HepG2 (cell line): ENCODE data around the gene IFNG. TPM values are rescaled to one million over a fixed set of nuclear protein-coding genes. Genes with fewer than 3 reads are reported as not detected.

ENCODE experiments used
- ATAC-seq: fragments of 200-7000 bp; cut with Tn5 transposase; 3 replicates; pipeline ENCODE4 v1.9.1; 2020; ENCODE audit warnings: mild to moderate bottlenecking, moderate library complexity
- BruUV-seq: library from RNA; stranded (reverse); fragments of 400-500 nt; replicated peaks from 2 replicates; lab custom pipeline; 2021; lab: Mats Ljungman, UMichigan
- CTCF ChIA-PET: fragments of 300-600 bp; formaldehyde crosslinking; extraction: SDS; loops from one replicate; lab custom pipeline; 2021; ENCODE audit warnings: low total read pairs, inconsistent platforms, low intra/inter-chr PET ratio; lab: Yijun Ruan, JAX
- POLR2A ChIA-PET: fragments of 350-600 bp; sonication (Branson Sonifier 250); formaldehyde crosslinking; loops from one replicate; lab custom pipeline; 2020; ENCODE audit warnings: antibody characterized with exemption, inconsistent platforms; lab: Yijun Ruan, JAX
- DNase-seq: peaks from one replicate; pipeline ENCODE4 v3.0.0-alpha.2; 2015; ENCODE audit warnings: low spot score
- FAIRE-seq: peaks from 3 replicates; lab custom pipeline; 2011; peaks lifted over from hg19 to GRCh38; lab: Jason Lieb, UNC
- H2AFZ ChIP-seq: one replicate; pipeline ENCODE4 v1.6.1; 2011; ENCODE audit warnings: low read length, inconsistent platforms
- H3K27ac ChIP-seq: fragments of 300-600 bp; 3 replicates; pipeline ENCODE4 v1.8.0; 2011; ENCODE audit warnings: mixed run types, mild to moderate bottlenecking, mixed read lengths, low read length, inconsistent platforms; ENCODE audit not compliant: insufficient read depth; ENCODE audit errors: extremely low read length
- H3K27me3 ChIP-seq, 2 experiments: fragments of 200-600 bp in 1 of 2; 2 replicates in 1 of 2; 3 replicates in 1 of 2; pipeline versions ENCODE4 v1.6.0 to v1.8.0; 2011; ENCODE audit warnings: low read length in 2 of 2, mild to moderate bottlenecking in 2 of 2, moderate library complexity in 2 of 2, inconsistent platforms in 1 of 2; ENCODE audit not compliant: insufficient read depth in 2 of 2, control insufficient read depth in 1 of 2
- H3K36me3 ChIP-seq, 2 experiments: fragments of 200-600 bp in 1 of 2; replicated peaks in 1 of 2; 2 replicates in 1 of 2; 3 replicates in 1 of 2; pipeline versions ENCODE4 v1.5.1 to v1.8.0; 2011; ENCODE audit warnings: low read length in 2 of 2, inconsistent platforms in 1 of 2; ENCODE audit not compliant: insufficient read depth in 2 of 2, control insufficient read depth in 1 of 2
- H3K4me1 ChIP-seq: 2 replicates; pipeline ENCODE4 v1.5.1; 2012; ENCODE audit warnings: low read length, inconsistent platforms; ENCODE audit not compliant: insufficient read depth
- H3K4me2 ChIP-seq: 2 replicates; pipeline ENCODE4 v1.6.0; 2011; ENCODE audit warnings: low read depth, low read length, inconsistent platforms
- H3K4me3 ChIP-seq, 3 experiments: fragments of 200-600 bp in 1 of 3; sonication (generic), shearing (Covaris generic) in 1 of 3; replicated peaks in 1 of 3; 2 replicates each; pipeline ENCODE4 v1.5.1; 2011 to 2016; ENCODE audit warnings: low read length in 3 of 3, inconsistent platforms in 2 of 3, low read depth in 2 of 3, mild to moderate bottlenecking in 2 of 3, control low read depth in 1 of 3, mixed read lengths in 1 of 3; ENCODE audit not compliant: insufficient read depth in 1 of 3
- H3K79me2 ChIP-seq: one replicate; pipeline ENCODE4 v1.6.1; 2011; ENCODE audit warnings: low read length, inconsistent platforms; ENCODE audit not compliant: insufficient read depth
- H3K9ac ChIP-seq: 2 replicates; pipeline ENCODE4 v1.6.0; 2011; ENCODE audit warnings: mild to moderate bottlenecking, low read depth, low read length, inconsistent platforms; ENCODE audit not compliant: insufficient read depth
- H3K9me3 ChIP-seq: 2 replicates; pipeline ENCODE4 v1.5.1; 2012; ENCODE audit warnings: mild to moderate bottlenecking, low read length
- H4K20me1 ChIP-seq: 2 replicates; pipeline ENCODE4 v1.6.0; 2011; ENCODE audit warnings: inconsistent platforms, mild to moderate bottlenecking, low read length, moderate library complexity; ENCODE audit not compliant: insufficient read depth
- NBN ChIP-seq: fragments of 450-650 bp; conservative IDR thresholded peaks from 2 replicates; pipeline ENCODE4 v1.6.1; 2017
- NFKBIZ ChIP-seq: IDR thresholded peaks from 2 replicates; pipeline ENCODE4 v1.6.1; 2018; ENCODE audit warnings: missing genetic modification reagents, missing compliant biosample characterization
- SMARCC2 ChIP-seq: fragments of 450-650 bp; IDR thresholded peaks from 2 replicates; pipeline ENCODE4 v1.6.1; 2017; ENCODE audit warnings: antibody characterized with exemption, mild to moderate bottlenecking
- THAP9 ChIP-seq: sonication (generic); formaldehyde crosslinking; IDR thresholded peaks from 2 replicates; pipeline ENCODE4; 2020; ENCODE audit warnings: missing genetic modification reagents, mild to moderate bottlenecking, borderline replicate concordance
- ZNF12 ChIP-seq: sonication (generic); formaldehyde crosslinking; IDR thresholded peaks from 2 replicates; pipeline ENCODE4 v1.5.0; 2020; ENCODE audit warnings: missing genetic modification reagents
- ZNF501 ChIP-seq: sonication (generic); formaldehyde crosslinking; IDR thresholded peaks from 2 replicates; pipeline ENCODE4 v1.5.1; 2020; ENCODE audit warnings: mild to moderate bottlenecking, moderate library complexity, missing genetic modification reagents
- WGBS: methylation state at CpG from one replicate; pipeline ENCODE4 v1.1.6; 2017; ENCODE audit warnings: low lambda C conversion rate; 5-methylcytosine and 5-hydroxymethylcytosine counted together
- in situ Hi-C: cut with HindIII; loops from 2 replicates; pipeline ENCODE4 v1.10.0; 2017; ENCODE audit warnings: low pct_unique_long_range_greater_than_20kb; ENCODE audit not compliant: extremely low pct_ligation_motif_present
- intact Hi-C: fragments of 100-400 bp; cut with micrococcal nuclease; formaldehyde crosslinking; loops from one replicate; pipeline ENCODE4 v1.10.0; 2022; ENCODE audit not compliant: unreplicated experiment
- polyA plus RNA-seq, 8 experiments: library from polyadenylated mRNA; depleted of rRNA in 3 of 8; stranded (reverse) in 7 of 8; unstranded in 1 of 8; fragments of >200 nt; fragmentation: Illumina TruSeq in 4 of 8; extraction: Trizol in 4 of 8; gene quantifications; 2 replicates each; pipeline versions ENCODE4 v1.2.1 to v1.2.3, GENCODE V29; 2011 to 2016; ENCODE audit warnings: low read depth in 4 of 8, missing spikeins in 1 of 8, mixed read lengths in 1 of 8; ENCODE audit not compliant: insufficient read depth in 1 of 8
- total RNA-seq, 5 experiments: library from RNA; depleted of rRNA; stranded (reverse); fragments of >200 nt; fragmentation: Illumina TruSeq; extraction: Trizol; gene quantifications; 2 replicates each; pipeline ENCODE4 v1.2.3, GENCODE V29; 2016; ENCODE audit warnings: low read depth in 1 of 5

Gene IFNG
- total and polyA plus RNA-seq, 2 of the 13 experiments (the other 11 are each of a cell fraction or from before 2014, with no cell fraction given): not detected

DNA sequence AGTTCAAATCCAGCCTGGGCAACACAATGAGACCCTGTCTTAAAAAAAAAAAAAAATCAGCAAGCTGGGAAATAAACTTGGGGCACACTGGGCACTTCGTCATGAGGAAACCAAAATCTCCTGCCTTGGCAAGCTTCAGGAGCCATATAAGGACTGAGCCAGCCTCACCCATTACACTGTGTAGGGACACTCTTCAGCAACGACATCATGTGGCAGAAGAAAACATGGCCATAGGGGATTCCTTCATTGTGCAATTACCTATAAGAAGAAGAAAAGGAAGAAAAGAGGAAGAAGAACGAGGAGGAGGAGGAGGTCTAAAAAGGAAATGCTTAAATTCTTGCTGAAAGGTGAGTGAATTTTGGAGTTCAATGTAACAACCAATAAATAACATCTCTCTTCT lies 26.1 kb upstream of the IFNG start (continued):
- TF ChIP-seq THAP9 (no peak), NFKBIZ (CRISPR knock-in tag) (no peak), ZNF12 (CRISPR knock-in tag) (no peak), ZNF501 (no peak), NBN (no peak)

GRCh38 chr12:68180792-68181744 lies 21.5 kb upstream of the IFNG start:
- Histone ChIP-seq H3K27ac (no peak overlapping the region), H3K27me3 (no peaks in the 10 kb centered on the region), H3K4me3 (no peak overlapping the region), H2AFZ (no peak overlapping the region), H3K9me3 (no peaks in the 10 kb centered on the region), H3K9ac (no peak overlapping the region), H3K79me2 (no peaks in the 10 kb centered on the region), H3K4me1 (0 out of 2 replicates have a peak, but pooled peaks cover 8% of the 10 kb centered on the region), H3K4me2 (no peak overlapping the region), H3K36me3 (no peaks in the 10 kb centered on the region), H4K20me1 (no peaks in the 10 kb centered on the region)
- no peak for FAIRE-seq
- ATAC-seq: no peak
- POLR2A ChIA-PET: no interaction called here
- no TSS peak for BruUV-seq
- in situ Hi-C loops (no loop called here), intact Hi-C loops (no loop called here)
- WGBS: 36% methylated on average over 3 of the region's 3 CpGs
- CTCF ChIA-PET: no interaction called here
- no peak for TF ChIP-seq SMARCC2
- DNase-seq: no peak
